HEK293 (cell line): Measurements from ENCODE around the gene ZNF232.
A peak's percentile ranks its signal among the peaks of the same experiment; 100 is the strongest.

Experiments
- HOXC10 ChIP-seq: sonication (generic); formaldehyde crosslinking; IDR thresholded peaks from 2 replicates; pipeline ENCODE4 v1.8.1; 2023; ENCODE audit warnings: mild to moderate bottlenecking, missing genetic modification reagents
- INSM2 ChIP-seq: fragments of 450-650 bp; formaldehyde crosslinking; IDR thresholded peaks from 2 replicates; pipeline ENCODE4 v1.5.1; 2016; ENCODE audit warnings: missing biosample characterization, missing genetic modification characterization
- MEIS1 ChIP-seq: sonication (generic); formaldehyde crosslinking; IDR thresholded peaks from 2 replicates; pipeline ENCODE4 v1.8.1; 2022; ENCODE audit warnings: missing genetic modification reagents, mild to moderate bottlenecking, borderline replicate concordance
- PATZ1 ChIP-seq: fragments of 450-650 bp; formaldehyde crosslinking; IDR thresholded peaks from 2 replicates; pipeline ENCODE4 v1.5.1; 2016; ENCODE audit warnings: missing biosample characterization, missing genetic modification characterization
- PRDM1 ChIP-seq: fragments of 450-650 bp; formaldehyde crosslinking; IDR thresholded peaks from 2 replicates; pipeline ENCODE4; 2016; ENCODE audit warnings: missing biosample characterization, missing genetic modification characterization
- PRDM6 ChIP-seq: fragments of 450-650 bp; formaldehyde crosslinking; IDR thresholded peaks from 2 replicates; pipeline ENCODE4 v1.5.1; 2017; ENCODE audit warnings: missing biosample characterization, missing genetic modification characterization
- TSHZ1 ChIP-seq: fragments of 450-650 bp; formaldehyde crosslinking; IDR thresholded peaks from 2 replicates; pipeline ENCODE4 v1.5.1; 2016; ENCODE audit warnings: missing biosample characterization, missing genetic modification characterization, borderline replicate concordance
- ZFP37 ChIP-seq: fragments of 450-650 bp; formaldehyde crosslinking; IDR thresholded peaks from 2 replicates; pipeline ENCODE4 v1.5.1; 2016; ENCODE audit warnings: missing biosample characterization, missing genetic modification characterization
- ZFP41 ChIP-seq: fragments of 450-650 bp; formaldehyde crosslinking; IDR thresholded peaks from 2 replicates; pipeline ENCODE4 v1.5.1; 2016; ENCODE audit warnings: missing biosample characterization, missing genetic modification characterization, borderline replicate concordance
- ZFP69B ChIP-seq: fragments of 450-650 bp; formaldehyde crosslinking; IDR thresholded peaks from 2 replicates; pipeline ENCODE4 v1.5.1; 2016; ENCODE audit warnings: missing biosample characterization, missing genetic modification characterization
- ZNF121 ChIP-seq: fragments of 450-650 bp; formaldehyde crosslinking; IDR thresholded peaks from 2 replicates; pipeline ENCODE4 v1.5.1; 2016; ENCODE audit warnings: missing biosample characterization, missing genetic modification characterization
- ZNF148 ChIP-seq: fragments of 450-650 bp; formaldehyde crosslinking; IDR thresholded peaks from 2 replicates; pipeline ENCODE4 v1.5.0; 2017; ENCODE audit warnings: missing biosample characterization, missing genetic modification characterization, borderline replicate concordance
- ZNF2 ChIP-seq: fragments of 450-650 bp; formaldehyde crosslinking; IDR thresholded peaks from 2 replicates; pipeline ENCODE4 v1.5.1; 2016; ENCODE audit warnings: missing biosample characterization, missing genetic modification characterization
- ZNF248 ChIP-seq: fragments of 450-650 bp; formaldehyde crosslinking; IDR thresholded peaks from 2 replicates; pipeline ENCODE4 v1.5.1; 2017; ENCODE audit warnings: missing biosample characterization, missing genetic modification characterization
- ZNF530 ChIP-seq: fragments of 450-650 bp; formaldehyde crosslinking; IDR thresholded peaks from 2 replicates; pipeline ENCODE4 v1.5.1; 2016; ENCODE audit warnings: low read depth, missing biosample characterization, missing genetic modification characterization
- ZNF548 ChIP-seq: fragments of 450-650 bp; formaldehyde crosslinking; IDR thresholded peaks from 2 replicates; pipeline ENCODE4 v1.5.1; 2016; ENCODE audit warnings: missing biosample characterization, missing genetic modification characterization
- ZNF561 ChIP-seq: fragments of 450-650 bp; IDR thresholded peaks from 2 replicates; pipeline ENCODE4 v1.5.1; 2018; ENCODE audit warnings: missing biosample characterization, missing genetic modification characterization, borderline replicate concordance
- ZNF704 ChIP-seq: fragments of 450-650 bp; formaldehyde crosslinking; IDR thresholded peaks from 2 replicates; pipeline ENCODE4 v1.5.1; 2016; ENCODE audit warnings: missing biosample characterization, missing genetic modification characterization
- ZNF792 ChIP-seq: fragments of 450-650 bp; formaldehyde crosslinking; IDR thresholded peaks from 2 replicates; pipeline ENCODE4 v1.5.1; 2016; ENCODE audit warnings: missing biosample characterization, missing genetic modification characterization
- ZSCAN18 ChIP-seq: fragments of 450-650 bp; formaldehyde crosslinking; IDR thresholded peaks from 2 replicates; pipeline ENCODE4 v1.5.1; 2016; ENCODE audit warnings: missing biosample characterization, missing genetic modification characterization

The ZNF232 gene

GRCh38 chr17:5111402-5112204, at the start of gene ZNF232 (continued):
- TF ChIP-seq PRDM6 (no peak), PATZ1 (tag by site-specific recombination) (no peak), ZNF530 (tag by site-specific recombination) (no peak), TSHZ1 (tag by site-specific recombination) (no peak), ZNF121 (tag by site-specific recombination) (no peak), HOXC10 (CRISPR knock-in tag) (no peak), ZFP41 (no peak), ZNF548 (tag by site-specific recombination) (no peak), ZNF704 (tag by site-specific recombination) (no peak), PRDM1 (tag by site-specific recombination) (no peak), ZFP69B (peak; percentile 43), ZFP37 (tag by site-specific recombination) (no peak; the same call in 1 of the 2 replicates), ZNF792 (tag by site-specific recombination) (no peak), ZNF148 (tag by site-specific recombination) (no peak), ZSCAN18 (no peak), INSM2 (tag by site-specific recombination) (0 out of 2 replicates have a peak, but pooled peaks have one; percentile 15), ZNF248 (tag by site-specific recombination) (no peak), MEIS1 (CRISPR knock-in tag) (no peak), ZNF561 (tag by site-specific recombination) (peak; percentile 75; the same call in 1 of the 2 replicates), ZNF2 (tag by site-specific recombination) (no peak)
